H9 (cell line): ENCODE measurements around the gene CADPS. TPM values are rescaled to one million over a fixed set of nuclear protein-coding genes. Genes with fewer than 3 reads are reported as not detected.

Experiments
- DNase-seq: peaks from one replicate; pipeline ENCODE4 v3.0.0-alpha.2; 2017
- H2AFZ ChIP-seq: one replicate; pipeline ENCODE4 v1.6.1; 2013; ENCODE audit warnings: mild to moderate bottlenecking, low read length, control low read depth, moderate library complexity
- H2AK5ac ChIP-seq: 2 replicates; pipeline ENCODE4 v1.6.1; 2013; ENCODE audit warnings: low read length, control low read depth, mixed read lengths; ENCODE audit not compliant: insufficient read length
- H2BK120ac ChIP-seq: one replicate; pipeline ENCODE4 v1.6.1; 2013; ENCODE audit warnings: low read depth, mild to moderate bottlenecking, low read length, control low read depth, inconsistent platforms; ENCODE audit not compliant: poor library complexity, severe bottlenecking
- H2BK12ac ChIP-seq: 2 replicates; pipeline ENCODE4 v1.6.1; 2013; ENCODE audit warnings: low read length, control low read depth, mixed read lengths, low read depth; ENCODE audit not compliant: insufficient read length
- H2BK15ac ChIP-seq: 2 replicates; pipeline ENCODE4 v1.6.1; 2013; ENCODE audit warnings: low read depth, low read length, control low read depth
- H2BK20ac ChIP-seq: one replicate; pipeline ENCODE4 v1.6.1; 2013; ENCODE audit warnings: low read depth, mild to moderate bottlenecking, low read length, control low read depth, inconsistent platforms; ENCODE audit not compliant: poor library complexity, severe bottlenecking
- H2BK5ac ChIP-seq: 2 replicates; pipeline ENCODE4 v1.6.1; 2013; ENCODE audit warnings: low read length, control low read depth, mixed read lengths; ENCODE audit not compliant: insufficient read length
- H3K14ac ChIP-seq: 2 replicates; pipeline ENCODE4 v1.6.1; 2013; ENCODE audit warnings: low read length, control low read depth; ENCODE audit not compliant: insufficient read depth
- H3K18ac ChIP-seq: 2 replicates; pipeline ENCODE4 v1.6.1; 2013; ENCODE audit warnings: low read depth, mild to moderate bottlenecking, mixed read lengths, low read length, control low read depth; ENCODE audit not compliant: insufficient read length
- H3K23ac ChIP-seq: 2 replicates; pipeline ENCODE4 v1.6.1; 2013; ENCODE audit warnings: low read length, control low read depth, mixed read lengths, low read depth; ENCODE audit not compliant: insufficient read length
- H3K23me2 ChIP-seq: 2 replicates; pipeline ENCODE4 v1.6.1; 2013; ENCODE audit warnings: low read depth, mild to moderate bottlenecking, mixed read lengths, low read length, control low read depth; ENCODE audit not compliant: insufficient read length, poor library complexity, severe bottlenecking
- H3K27ac ChIP-seq: 2 replicates; pipeline ENCODE4 v1.5.1; 2013; ENCODE audit warnings: low read length, control low read depth, mixed read lengths, low read depth; ENCODE audit not compliant: insufficient read length
- H3K27me3 ChIP-seq: 2 replicates; pipeline ENCODE4 v1.6.1; 2013; ENCODE audit warnings: low read length, control low read depth, inconsistent platforms; ENCODE audit not compliant: insufficient read depth
- H3K4ac ChIP-seq: 2 replicates; pipeline ENCODE4 v1.6.1; 2013; ENCODE audit warnings: low read depth, mild to moderate bottlenecking, control low read depth, inconsistent platforms, low read length, moderate library complexity
- H3K4me1 ChIP-seq: 2 replicates; pipeline ENCODE4 v1.6.1; 2013; ENCODE audit warnings: low read length, control low read depth, inconsistent platforms; ENCODE audit not compliant: insufficient read depth
- H3K4me2 ChIP-seq: 2 replicates; pipeline ENCODE4 v1.6.1; 2013; ENCODE audit warnings: low read length, control low read depth, mixed read lengths; ENCODE audit not compliant: insufficient read length, insufficient read depth
- H3K56ac ChIP-seq: 2 replicates; pipeline ENCODE4 v1.6.1; 2013; ENCODE audit warnings: low read depth, mild to moderate bottlenecking, mixed read lengths, low read length, control low read depth; ENCODE audit not compliant: insufficient read length
- H3K79me1 ChIP-seq: 2 replicates; pipeline ENCODE4 v1.6.1; 2013; ENCODE audit warnings: low read depth, mild to moderate bottlenecking, moderate library complexity, low read length, control low read depth, inconsistent platforms; ENCODE audit not compliant: insufficient read depth, poor library complexity, severe bottlenecking
- H3K79me2 ChIP-seq: 2 replicates; pipeline ENCODE4 v1.6.1; 2013; ENCODE audit warnings: low read length, control low read depth, inconsistent platforms; ENCODE audit not compliant: insufficient read depth
- H3K9ac ChIP-seq: 2 replicates; pipeline ENCODE4 v1.6.1; 2013; ENCODE audit warnings: low read length, control low read depth, mixed read lengths; ENCODE audit not compliant: insufficient read length; ENCODE audit errors: extremely low read depth
- H3K9me3 ChIP-seq: one replicate; pipeline ENCODE4 v1.6.1; 2013; ENCODE audit warnings: low read depth, low read length, inconsistent platforms; ENCODE audit not compliant: control insufficient read depth
- H3T11ph ChIP-seq: one replicate; pipeline ENCODE4 v1.6.1; 2013; ENCODE audit warnings: mild to moderate bottlenecking, low read length, control low read depth, inconsistent platforms
- H4K20me1 ChIP-seq: one replicate; pipeline ENCODE4 v1.6.1; 2013; ENCODE audit not compliant: control insufficient read depth, insufficient read length, insufficient read depth
- H4K5ac ChIP-seq: 2 replicates; pipeline ENCODE4 v1.6.1; 2013; ENCODE audit warnings: low read depth, mild to moderate bottlenecking, mixed read lengths, low read length, control low read depth; ENCODE audit not compliant: insufficient read length
- H4K8ac ChIP-seq: replicated peaks from 2 replicates; pipeline ENCODE4 v1.6.1; 2013; ENCODE audit warnings: low read length, control low read depth, mixed read lengths, low read depth; ENCODE audit not compliant: insufficient read length
- H4K91ac ChIP-seq: 2 replicates; pipeline ENCODE4 v1.6.1; 2013; ENCODE audit warnings: low read depth, mild to moderate bottlenecking, moderate library complexity, mixed read lengths, low read length, control low read depth; ENCODE audit not compliant: insufficient read length
- H3K27ac Mint-ChIP-seq, 3 experiments: 2 replicates in 2 of 3; 3 replicates in 1 of 3; pipeline ENCODE4 v1.8.0; 2020 to 2021; ENCODE audit warnings: mixed read lengths in 3 of 3, mild to moderate bottlenecking in 1 of 3, moderate library complexity in 1 of 3
- H3K27me3 Mint-ChIP-seq: 2 replicates; pipeline ENCODE4 v1.8.0; 2021; ENCODE audit warnings: low read depth, mild to moderate bottlenecking, moderate library complexity, mixed read lengths
- H3K36me3 Mint-ChIP-seq, 3 experiments: 2 replicates in 2 of 3; 3 replicates in 1 of 3; pipeline ENCODE4 v1.8.0; 2020 to 2021; ENCODE audit warnings: low read depth in 3 of 3, mixed read lengths in 3 of 3; ENCODE audit not compliant: insufficient read depth in 1 of 3
- H3K4me1 Mint-ChIP-seq, 2 experiments: 2 replicates each; pipeline ENCODE4 v1.8.0; 2020; ENCODE audit warnings: mixed read lengths in 2 of 2
- H3K4me3 Mint-ChIP-seq, 2 experiments: 2 replicates in 1 of 2; 3 replicates in 1 of 2; pipeline ENCODE4 v1.8.0; 2020 to 2021; ENCODE audit warnings: mild to moderate bottlenecking in 2 of 2, mixed read lengths in 2 of 2, moderate library complexity in 1 of 2
- H3K9me3 Mint-ChIP-seq, 2 experiments: 2 replicates in 1 of 2; 3 replicates in 1 of 2; pipeline ENCODE4 v1.8.0; 2020; ENCODE audit warnings: mild to moderate bottlenecking in 2 of 2, mixed read lengths in 2 of 2, moderate library complexity in 1 of 2
- WGBS: extraction: QIAGEN DNeasy Blood & Tissue Kit; methylation state at CpG from one replicate; pipeline ENCODE4 v1.1.7; 2013; ENCODE audit warnings: missing lambda C conversion rate, low lambda C conversion rate, mixed read lengths; ENCODE audit not compliant: insufficient read length; ENCODE audit errors: extremely low coverage; 5-methylcytosine and 5-hydroxymethylcytosine counted together
- total RNA-seq: library from RNA; stranded (reverse); gene quantifications from 2 replicates; pipeline ENCODE4 v1.2.1, GENCODE V29; 2021
- TF ChIP-seq, protein P1 (sequence below): fragments of 200-600 bp; sonication (generic); conservative IDR thresholded peaks from 3 replicates; pipeline ENCODE4 v1.8.0; 2021; ENCODE audit warnings: antibody characterized with exemption, mild to moderate bottlenecking

CADPS gene
- total RNA-seq, 1 experiment from 2014 or later, result 6.6 TPM

DNA sequence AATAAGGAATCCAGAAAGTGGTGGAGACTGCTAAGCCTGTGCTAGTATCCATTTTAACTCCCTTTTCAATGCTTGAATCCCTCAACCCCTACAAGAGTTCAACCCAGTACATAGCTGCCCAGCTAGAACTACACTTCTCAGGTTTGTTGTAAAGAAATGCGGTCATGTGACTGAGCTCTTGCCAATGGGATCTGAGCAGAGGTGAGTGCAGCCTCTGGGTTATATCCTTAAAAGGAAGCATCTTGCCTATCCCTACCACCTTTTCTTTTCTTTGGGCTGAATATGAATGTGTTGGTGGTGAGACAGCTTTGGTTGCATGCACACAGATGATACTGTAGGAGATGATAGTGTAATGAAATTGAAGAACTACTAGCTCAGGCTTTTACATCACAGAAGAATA lies 139.7 kb downstream of the CADPS start:
- Histone ChIP-seq H3K27ac (no peak overlapping the region), H3K9ac (no peak overlapping the region), H4K20me1 (no peaks in the 10 kb centered on the region), H2BK120ac (no peak overlapping the region), H2BK20ac (no peak overlapping the region), H2BK5ac (no peak overlapping the region), H2BK12ac (no peak overlapping the region), H4K91ac (no peak overlapping the region), H2AFZ (no peak overlapping the region), H3K18ac (no peak overlapping the region), H2AK5ac (no peak overlapping the region), H3K56ac (no peak overlapping the region), H2BK15ac (no peak overlapping the region), H3K79me1 (no peaks in the 10 kb centered on the region), H3K4ac (no peak overlapping the region), H3T11ph (no peak overlapping the region), H3K23ac (no peak overlapping the region), H3K14ac (no peak overlapping the region), H3K4me1 (no peaks in the 10 kb centered on the region), H3K9me3 (no peaks in the 10 kb centered on the region), H3K4me2 (no peak overlapping the region), H4K5ac (no peak overlapping the region), H3K23me2 (no peaks in the 10 kb centered on the region), H3K27me3 (0 out of 2 replicates have a peak, but pooled peaks cover 3% of the 10 kb centered on the region), H3K79me2 (no peaks in the 10 kb centered on the region), H4K8ac (no peak overlapping the region)
- no CpG with 5 or more reads among the region's 1 CpG for WGBS
- H3K4me3 Mint-ChIP-seq, result no peak overlapping the region
- no peak for DNase-seq
- no peak overlapping the region for H3K27ac Mint-ChIP-seq
- H3K9me3 Mint-ChIP-seq, result peaks cover 0 to 3% of the 10 kb centered on the region in 2 experiments; a peak in 2 of 5 replicates
- H3K27me3 Mint-ChIP-seq, result no peaks in the 10 kb centered on the region
- peaks cover 0 to 3% (median 0%) of the 10 kb centered on the region in 3 experiments; a peak in 3 of 7 replicates for H3K36me3 Mint-ChIP-seq
- TF ChIP-seq, protein P1, sequence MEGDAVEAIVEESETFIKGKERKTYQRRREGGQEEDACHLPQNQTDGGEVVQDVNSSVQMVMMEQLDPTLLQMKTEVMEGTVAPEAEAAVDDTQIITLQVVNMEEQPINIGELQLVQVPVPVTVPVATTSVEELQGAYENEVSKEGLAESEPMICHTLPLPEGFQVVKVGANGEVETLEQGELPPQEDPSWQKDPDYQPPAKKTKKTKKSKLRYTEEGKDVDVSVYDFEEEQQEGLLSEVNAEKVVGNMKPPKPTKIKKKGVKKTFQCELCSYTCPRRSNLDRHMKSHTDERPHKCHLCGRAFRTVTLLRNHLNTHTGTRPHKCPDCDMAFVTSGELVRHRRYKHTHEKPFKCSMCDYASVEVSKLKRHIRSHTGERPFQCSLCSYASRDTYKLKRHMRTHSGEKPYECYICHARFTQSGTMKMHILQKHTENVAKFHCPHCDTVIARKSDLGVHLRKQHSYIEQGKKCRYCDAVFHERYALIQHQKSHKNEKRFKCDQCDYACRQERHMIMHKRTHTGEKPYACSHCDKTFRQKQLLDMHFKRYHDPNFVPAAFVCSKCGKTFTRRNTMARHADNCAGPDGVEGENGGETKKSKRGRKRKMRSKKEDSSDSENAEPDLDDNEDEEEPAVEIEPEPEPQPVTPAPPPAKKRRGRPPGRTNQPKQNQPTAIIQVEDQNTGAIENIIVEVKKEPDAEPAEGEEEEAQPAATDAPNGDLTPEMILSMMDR, result no peak
- peaks cover 2% of the 10 kb centered on the region in 2 experiments; a peak in 1 of 4 replicates for H3K4me1 Mint-ChIP-seq
